DND-41 (cell line): ENCODE results near the gene CX3CR1.

Experiments used
- CTCF ChIP-seq: IDR thresholded peaks from 2 replicates; pipeline ENCODE4 v1.5.1; 2012; ENCODE audit warnings: borderline replicate concordance, low read length, moderate library complexity, mild to moderate bottlenecking; ENCODE audit not compliant: poor library complexity, severe bottlenecking; ENCODE audit errors: extremely low read depth
- EZH2 ChIP-seq: IDR thresholded peaks from 3 replicates; pipeline ENCODE4 v1.6.1; 2012; ENCODE audit warnings: borderline replicate concordance, low read depth, mild to moderate bottlenecking, moderate library complexity, low read length, inconsistent platforms; ENCODE audit not compliant: severe bottlenecking

DNA sequence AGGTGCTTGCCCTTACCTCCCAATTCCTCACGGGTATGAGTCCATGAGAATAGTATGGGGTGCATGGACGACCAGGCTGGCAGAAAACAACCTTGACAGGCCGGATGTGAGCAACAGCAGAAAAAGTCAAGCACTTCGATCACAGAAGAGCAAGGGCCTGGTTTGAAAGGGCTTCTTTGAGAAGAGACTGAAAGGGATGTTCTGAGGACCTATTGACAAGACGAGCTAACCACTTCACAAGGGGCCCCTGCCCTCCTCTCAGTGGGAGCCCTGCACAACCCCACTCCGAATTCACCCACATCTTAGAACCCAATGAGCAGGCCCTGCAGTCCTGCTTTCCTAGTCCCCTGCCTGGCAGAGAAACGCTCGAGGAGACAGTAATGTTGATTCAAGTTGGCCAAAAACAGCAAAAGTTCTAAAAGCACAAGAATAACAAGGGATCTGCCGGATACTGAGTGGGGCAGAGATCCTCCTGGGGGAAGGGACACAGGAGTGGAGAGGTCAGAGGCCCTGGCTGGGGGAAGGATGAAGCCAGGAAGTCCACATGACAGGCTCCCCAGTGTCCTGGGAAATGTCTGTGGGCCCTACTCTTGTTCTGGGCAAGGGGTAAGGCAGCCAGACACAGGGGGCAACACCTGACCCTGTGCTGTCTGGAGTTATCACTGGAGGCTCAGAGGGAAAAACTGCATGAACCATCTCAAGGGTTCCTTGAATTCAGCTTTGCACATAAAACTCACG, 14.8 kb upstream of the CX3CR1 start:
- no peak for TF ChIP-seq CTCF
- TF ChIP-seq EZH2, result no peak
